ENCODE results near the gene SCAMP5. TPM values are rescaled to one million over a fixed set of nuclear protein-coding genes. Genes with fewer than 3 reads are reported as not detected.
A peak's percentile ranks its signal among the peaks of the same experiment; 100 is the strongest.

The SCAMP5 gene
- total RNA-seq, 1 donor from 2014 or later, result 2.8 TPM

GRCh38 chr15:74963213-74963612 is 32.1 kb upstream of the SCAMP5 start:
- no peak for DNase-seq
- no peak for ATAC-seq
- intact Hi-C loops (cut with micrococcal nuclease), result no loop called here

GRCh38 chr15:74964794-74965193 is 30.6 kb upstream of the SCAMP5 start:
- intact Hi-C loops (cut with micrococcal nuclease), result no loop called here
- ATAC-seq, result peak; percentile 33

DNA sequence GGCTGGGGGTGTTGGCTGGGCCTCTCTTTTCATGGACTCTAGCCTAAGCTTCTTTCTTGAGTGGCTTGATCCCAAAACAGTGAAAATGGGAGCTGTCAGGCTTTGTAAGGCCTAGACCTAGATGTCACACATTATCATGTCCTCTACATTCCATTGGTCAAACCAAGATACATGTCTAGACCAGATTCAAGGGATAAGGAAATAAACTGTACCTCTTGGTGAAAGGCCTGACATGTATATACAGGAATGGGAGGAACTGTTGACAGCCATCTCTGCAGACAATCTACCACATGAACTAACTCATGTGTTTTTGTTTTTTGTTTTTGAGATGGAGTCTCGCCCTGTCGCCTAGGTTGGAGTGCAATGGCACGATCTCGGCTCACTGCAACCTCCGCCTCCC is 27.7 kb upstream of the SCAMP5 start:
- intact Hi-C loops (cut with micrococcal nuclease), result no loop called here
- ATAC-seq (no peak), DNase-seq (no peak)

More at GRCh38 chr15:74964794-74965193, 30.6 kb upstream of the SCAMP5 start:
- DNase-seq, result no peak

DNA sequence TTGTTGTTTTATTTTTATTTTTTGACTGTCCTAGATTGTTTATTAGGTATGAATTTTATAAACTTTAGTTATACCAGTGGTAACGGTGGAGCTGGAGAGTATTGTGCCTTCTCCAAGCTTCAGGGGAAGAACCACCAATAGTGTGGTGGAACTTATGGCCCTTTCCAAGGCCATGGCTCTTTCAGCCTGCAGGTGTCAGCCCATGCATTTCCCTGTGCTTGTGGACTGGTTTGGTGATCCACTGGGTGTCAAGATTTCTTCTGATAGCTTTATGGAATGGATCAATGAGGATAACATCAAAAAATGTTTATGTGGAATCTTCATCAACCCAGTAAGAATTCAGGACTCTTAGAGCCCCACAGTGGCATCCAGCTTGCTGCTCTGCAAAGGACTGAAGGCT is 19.2 kb upstream of the SCAMP5 start:
- intact Hi-C loops (cut with micrococcal nuclease), result no loop called here
- DNase-seq (no peak), ATAC-seq (no peak)

DNA sequence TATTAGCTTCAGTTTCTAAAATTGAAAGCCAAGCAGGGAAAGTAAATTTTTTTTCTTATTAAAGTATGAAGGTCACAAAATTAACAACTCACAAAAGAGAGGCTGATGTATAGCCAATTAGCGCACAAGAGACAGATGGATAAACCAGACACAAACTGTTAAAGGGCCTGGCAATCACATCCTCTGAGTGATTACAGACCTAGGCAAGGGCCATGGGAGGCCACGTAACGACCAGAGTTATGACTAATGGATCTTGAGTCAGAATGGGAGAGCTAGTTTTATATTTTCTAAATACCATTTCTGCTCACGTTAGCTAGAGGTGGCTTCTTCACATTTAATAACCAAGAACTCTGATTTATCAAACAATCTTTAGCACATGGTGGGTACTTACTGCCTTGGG is 17.8 kb upstream of the SCAMP5 start:
- ATAC-seq (no peak), DNase-seq (no peak)
- intact Hi-C loops (cut with micrococcal nuclease), result no loop called here

- ATAC-seq, result no peak
Measured at GRCh38 chr15:74978077-74978476, 17.3 kb upstream of the SCAMP5 start.

DNA sequence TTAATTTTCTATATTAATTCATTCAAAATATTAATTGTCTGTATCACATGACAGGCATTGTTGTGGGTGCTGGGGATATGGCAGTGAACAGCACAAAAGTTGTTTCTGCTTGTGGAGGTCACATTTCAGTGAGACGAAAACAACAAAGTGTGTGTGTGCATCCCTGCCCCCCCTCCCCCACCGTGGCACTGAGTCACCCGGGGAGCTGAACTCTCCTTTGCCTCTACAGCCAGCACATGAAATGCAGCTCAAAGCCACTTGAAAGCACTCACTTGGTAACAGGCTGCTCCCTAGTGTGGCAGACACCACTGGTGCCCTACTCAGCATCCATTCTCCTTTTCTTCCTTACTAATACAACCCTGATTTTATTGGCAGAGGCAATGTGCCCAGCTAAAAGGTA is 16.9 kb upstream of the SCAMP5 start:
- no peak for DNase-seq
- ATAC-seq, result no peak
- intact Hi-C loops (cut with micrococcal nuclease), result no loop called here

More at GRCh38 chr15:74978077-74978476, 17.3 kb upstream of the SCAMP5 start:
- DNase-seq, result no peak
- intact Hi-C loops (cut with micrococcal nuclease), result no loop called here

GRCh38 chr15:74982183-74982582 is 13.2 kb upstream of the SCAMP5 start:
- no peak for ATAC-seq

DNA sequence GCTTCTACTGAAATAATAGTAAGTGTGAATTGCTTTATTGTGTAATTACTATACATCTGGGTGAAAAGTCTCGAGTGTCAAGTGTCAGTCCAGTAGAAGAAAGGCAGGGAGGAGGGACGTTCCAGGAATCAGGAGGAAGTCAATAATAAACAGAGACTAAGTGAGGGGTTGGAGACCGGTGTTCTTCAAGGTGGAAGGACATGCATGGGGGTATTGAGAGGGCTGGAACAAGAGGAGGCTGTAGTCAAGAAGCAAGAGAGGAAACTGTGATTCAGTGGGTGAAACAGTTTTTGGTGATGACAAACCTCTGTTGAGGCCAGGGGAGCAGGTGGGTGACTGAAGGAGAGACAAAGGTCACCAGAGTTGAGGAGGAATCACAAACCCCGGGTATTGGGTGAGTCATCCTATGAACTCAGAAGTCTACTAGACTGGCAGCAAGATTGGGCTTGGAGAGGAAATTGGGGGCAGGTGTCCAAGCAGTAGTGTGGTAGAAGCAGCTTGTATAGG is 11.6 kb upstream of the SCAMP5 start:
- intact Hi-C loops (cut with micrococcal nuclease), result no loop called here
- no peak for ATAC-seq
- no peak for DNase-seq

More at GRCh38 chr15:74982183-74982582, 13.2 kb upstream of the SCAMP5 start:
- no peak for DNase-seq
- intact Hi-C loops (cut with micrococcal nuclease), result no loop called here

- intact Hi-C loops (cut with micrococcal nuclease), result no loop called here
- peak; percentile 35 for DNase-seq
- peak; percentile 51 for ATAC-seq
Measured at GRCh38 chr15:74988007-74988800, 7.2 kb upstream of the SCAMP5 start.

GRCh38 chr15:74989527-74989926 is 5.8 kb upstream of the SCAMP5 start:
- ATAC-seq, result no peak
- DNase-seq, result no peak
- intact Hi-C loops (cut with micrococcal nuclease), result no loop called here

DNA sequence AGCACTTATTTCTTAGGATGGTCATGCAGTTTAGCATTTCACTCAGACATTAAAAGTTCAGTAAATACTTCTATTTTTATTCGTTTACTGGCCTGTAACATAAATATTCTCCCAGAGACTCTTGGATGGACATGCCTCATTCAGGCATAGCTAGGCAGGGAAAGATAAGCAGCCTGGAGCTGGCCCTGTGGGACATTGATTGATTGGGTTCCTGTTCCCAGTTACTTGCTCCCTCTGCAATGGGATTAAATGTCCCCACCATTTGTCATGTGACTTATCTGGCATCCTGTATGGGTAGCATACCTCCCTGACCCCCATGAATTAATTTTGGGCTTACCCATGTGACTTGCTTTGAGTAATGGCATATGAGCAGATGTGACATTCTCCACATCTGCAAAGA is 2.7 kb upstream of the SCAMP5 start:
- DNase-seq (no peak), ATAC-seq (no peak)
- intact Hi-C loops (cut with micrococcal nuclease), result no loop called here

- intact Hi-C loops (cut with micrococcal nuclease), result no loop called here
- ATAC-seq (no peak), DNase-seq (no peak)
Measured at GRCh38 chr15:74994236-74994635, 1.1 kb upstream of the SCAMP5 start.

- DNase-seq (no peak), ATAC-seq (no peak)
- intact Hi-C loops (cut with micrococcal nuclease), result no loop called here
Measured at GRCh38 chr15:74994685-74995084, 678 bp upstream of the SCAMP5 start.

DNA sequence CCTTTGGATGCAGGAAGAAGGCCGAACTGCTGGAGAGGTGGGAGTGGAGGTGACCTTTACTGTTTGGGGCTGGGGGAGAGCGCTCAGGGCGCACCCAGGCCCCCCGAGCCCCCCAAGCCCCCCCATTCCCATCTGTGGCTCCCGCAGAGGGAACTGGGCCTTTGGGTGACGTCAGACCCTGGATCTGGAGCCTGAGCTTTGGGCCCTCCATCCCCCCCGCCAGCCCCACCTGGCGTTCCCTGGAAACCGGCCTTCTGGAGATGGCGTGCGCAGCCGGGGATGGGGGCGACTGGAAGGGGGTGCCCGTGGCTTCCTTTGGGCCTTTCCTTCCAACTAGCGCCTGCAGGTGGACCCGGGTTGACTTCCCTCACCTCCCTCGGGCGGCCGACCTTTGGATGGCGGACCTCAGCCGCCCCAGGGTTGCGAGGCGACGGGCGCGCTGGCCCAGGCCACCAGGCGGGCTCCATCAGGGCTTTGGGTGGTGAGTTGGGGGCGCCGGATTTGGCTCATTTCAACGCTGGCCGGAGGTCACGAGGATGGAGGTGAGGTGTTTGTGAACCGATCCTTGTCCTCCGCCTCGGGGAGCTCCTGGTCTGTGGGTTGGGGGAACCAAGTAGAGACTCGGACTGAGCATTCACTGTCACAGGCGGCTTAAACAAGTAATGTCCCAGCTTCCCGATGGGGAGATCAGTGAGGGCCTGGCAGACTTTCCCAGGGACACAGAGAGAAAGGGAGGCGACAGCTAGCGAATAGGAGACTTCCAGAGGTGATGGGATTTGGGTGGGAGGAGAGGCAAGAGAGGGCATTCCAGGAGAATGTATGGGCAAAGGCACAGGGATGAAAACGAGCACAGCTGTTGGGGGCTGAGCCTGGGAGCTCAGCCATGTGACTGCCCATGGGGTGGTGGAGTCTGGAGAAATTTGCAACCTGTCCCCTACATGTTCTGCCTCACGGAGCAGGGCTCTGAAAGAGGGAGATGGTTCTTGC is 709 bp downstream of the SCAMP5 start:
- DNase-seq, result peak; percentile 26
- intact Hi-C loops (cut with micrococcal nuclease), result no loop called here
- peak; percentile 28 for ATAC-seq

DNA sequence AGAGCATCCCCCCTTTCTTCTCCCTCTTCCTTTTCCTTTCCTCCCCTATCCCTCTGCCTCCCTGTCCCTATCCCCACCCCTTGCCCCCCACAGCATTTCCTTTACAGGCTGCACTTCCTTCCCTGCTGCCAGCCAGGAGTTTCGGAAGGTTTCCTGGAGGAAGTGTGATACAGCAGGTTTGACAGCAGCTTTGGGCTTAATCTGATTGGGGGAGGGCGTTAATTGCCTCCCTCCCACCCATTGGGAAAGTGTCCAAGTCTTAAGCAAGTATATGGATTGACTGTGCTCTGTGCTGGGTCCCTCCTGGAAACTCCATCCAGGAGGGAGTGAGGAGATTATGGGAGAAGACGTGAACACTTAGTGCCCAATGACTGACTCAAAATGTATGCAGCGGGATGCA is 1.8 kb downstream of the SCAMP5 start:
- intact Hi-C loops (cut with micrococcal nuclease), result no loop called here
- ATAC-seq (no peak), DNase-seq (no peak)

DNA sequence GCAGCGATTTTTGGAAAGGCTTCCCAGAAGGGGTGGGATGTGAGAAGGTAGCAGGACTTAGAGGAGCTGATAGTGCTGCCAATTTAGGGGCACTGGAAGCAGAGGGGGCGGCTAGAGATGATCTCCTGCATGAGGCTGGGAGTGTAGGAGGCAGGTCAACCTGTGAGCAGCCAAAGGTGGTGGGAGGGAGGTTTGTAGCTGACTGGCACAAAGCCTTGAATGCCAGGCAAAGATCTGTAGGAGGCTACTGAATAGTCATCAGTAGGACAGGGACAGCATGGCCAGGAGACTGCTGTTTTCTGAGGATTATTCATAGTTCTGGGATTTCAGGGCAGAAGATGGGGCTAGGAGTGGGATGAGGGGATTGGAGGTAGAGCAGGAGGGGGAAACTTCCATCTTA is 2.2 kb downstream of the SCAMP5 start:
- intact Hi-C loops (cut with micrococcal nuclease), result no loop called here
- DNase-seq, result no peak
- ATAC-seq, result no peak

- no peak for DNase-seq
- intact Hi-C loops (cut with micrococcal nuclease), result no loop called here
- no peak for ATAC-seq
Measured at GRCh38 chr15:75001310-75001709, 5.9 kb downstream of the SCAMP5 start.

DNA sequence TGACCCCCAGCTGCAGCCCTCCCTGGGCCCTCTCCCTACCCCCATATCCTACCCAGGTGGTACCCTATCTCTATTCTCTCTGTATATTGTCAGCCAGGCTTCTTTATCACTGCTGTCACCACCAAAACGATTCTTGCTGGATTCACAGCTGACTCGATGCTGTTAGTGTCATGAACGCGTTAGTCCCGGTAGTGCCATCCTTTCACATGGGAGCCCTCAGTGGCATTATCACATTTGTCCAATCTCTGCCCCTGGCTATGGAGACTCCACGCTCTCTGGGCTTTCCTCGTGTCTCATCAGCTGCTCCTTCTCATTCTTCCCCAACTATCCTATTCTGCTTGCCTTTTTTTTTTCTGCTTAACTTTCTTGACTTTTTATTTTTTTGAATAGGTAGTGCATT is 7.0 kb downstream of the SCAMP5 start:
- intact Hi-C loops (cut with micrococcal nuclease), result no loop called here
- DNase-seq (no peak), ATAC-seq (no peak)

- ATAC-seq (no peak), DNase-seq (no peak)
Measured at GRCh38 chr15:75007216-75007615, 11.9 kb downstream of the SCAMP5 start.

More at GRCh38 chr15:75007216-75007615, 11.9 kb downstream of the SCAMP5 start:
- intact Hi-C loops (cut with micrococcal nuclease), result no loop called here

Measured in left ventricle myocardium superior (tissue), 1 donor.